ENCODE data around the gene FLNC. TPM values are rescaled to one million over a fixed set of nuclear protein-coding genes. Genes with fewer than 3 reads are reported as not detected.

FLNC gene
- total RNA-seq, 4 donors from 2014 or later, result 4.2 to 23.1 (median 6.5) TPM

GRCh38 chr7:128811631-128812430, 18.4 kb upstream of the FLNC start:
- H3K4me1 ChIP-seq, result no peaks in the 10 kb centered on the region
- H3K36me3 ChIP-seq, result no peaks in the 10 kb centered on the region
- H3K27me3 ChIP-seq, result no peaks in the 10 kb centered on the region
- no peak for DNase-seq
- H3K4me3 ChIP-seq, result no peak overlapping the region
- H3K9me3 ChIP-seq, result no peaks in the 10 kb centered on the region
- no peak for TF ChIP-seq POLR2A (IDR thresholded peaks at IDR 0.05)
- no peak for TF ChIP-seq CTCF (IDR thresholded peaks at IDR 0.05)
- H3K27ac ChIP-seq, result no peak overlapping the region

- Histone ChIP-seq H3K27me3 (no peaks in the 10 kb centered on the region), H3K9me3 (no peaks in the 10 kb centered on the region), H3K4me1 (no peaks in the 10 kb centered on the region), H3K27ac (no peak overlapping the region), H3K4me3 (no peak overlapping the region), H3K36me3 (no peaks in the 10 kb centered on the region)
- TF ChIP-seq CTCF (IDR thresholded peaks at IDR 0.05) (no peak), POLR2A (IDR thresholded peaks at IDR 0.05) (no peak)
- no peak for DNase-seq
Observed at GRCh38 chr7:128812514-128813168, 17.6 kb upstream of the FLNC start.

- Histone ChIP-seq H3K27me3 (no peaks in the 10 kb centered on the region), H3K4me3 (no peak overlapping the region), H3K36me3 (no peaks in the 10 kb centered on the region), H3K4me1 (no peaks in the 10 kb centered on the region), H3K9me3 (no peaks in the 10 kb centered on the region), H3K27ac (no peak overlapping the region)
- TF ChIP-seq POLR2A (IDR thresholded peaks at IDR 0.05) (no peak), CTCF (IDR thresholded peaks at IDR 0.05) (no peak)
- no peak for DNase-seq
Observed at GRCh38 chr7:128814499-128814898, 15.7 kb upstream of the FLNC start.

GRCh38 chr7:128815289-128815942, 14.8 kb upstream of the FLNC start:
- Histone ChIP-seq H3K4me3 (no peak overlapping the region), H3K27me3 (no peaks in the 10 kb centered on the region), H3K9me3 (no peaks in the 10 kb centered on the region), H3K27ac (no peak overlapping the region), H3K36me3 (no peaks in the 10 kb centered on the region), H3K4me1 (no peaks in the 10 kb centered on the region)
- no peak for TF ChIP-seq POLR2A (IDR thresholded peaks at IDR 0.05)
- no peak for TF ChIP-seq CTCF (IDR thresholded peaks at IDR 0.05)
- no peak for DNase-seq

DNA sequence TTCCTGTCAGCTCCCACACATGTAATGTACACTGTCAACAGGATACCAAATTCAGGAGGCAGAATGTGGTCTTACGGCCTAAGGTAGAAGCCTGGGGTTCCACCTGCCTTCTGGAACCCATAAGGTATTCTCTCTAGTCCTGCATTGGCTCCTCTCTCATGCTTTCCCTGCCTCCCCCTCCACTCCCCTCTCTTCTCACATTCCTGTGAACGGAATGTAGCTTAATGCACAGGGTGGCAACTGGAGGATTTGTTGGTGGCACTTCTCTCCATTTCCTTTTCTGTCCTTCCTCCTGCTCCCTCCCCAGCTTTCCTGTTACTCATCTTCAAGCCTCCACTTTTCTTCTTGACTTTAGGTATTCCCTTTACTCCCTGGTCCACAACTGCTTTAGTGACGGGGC, 11.5 kb upstream of the FLNC start:
- no peak for TF ChIP-seq POLR2A (IDR thresholded peaks at IDR 0.05)
- no peak for TF ChIP-seq CTCF (IDR thresholded peaks at IDR 0.05)

More for the DNA sequence above, 11.5 kb upstream of the FLNC start:
- no peaks in the 10 kb centered on the region for H3K4me1 ChIP-seq
- no peak overlapping the region for H3K27ac ChIP-seq
- H3K36me3 ChIP-seq, result no peaks in the 10 kb centered on the region
- no peak overlapping the region for H3K4me3 ChIP-seq
- no peaks in the 10 kb centered on the region for H3K27me3 ChIP-seq
- no peak for DNase-seq
- no peaks in the 10 kb centered on the region for H3K9me3 ChIP-seq
